Neutrophil (primary cell): ENCODE measurements around the gene HPSE2.

Experiments
- H3K27ac ChIP-seq: fragments of 200-600 bp; sonication (generic); 2 replicates; pipeline ENCODE4 v1.5.1; 2016; ENCODE audit warnings: mild to moderate bottlenecking, moderate library complexity
- H3K27me3 ChIP-seq: fragments of 200-600 bp; sonication (generic); 2 replicates; pipeline ENCODE4 v1.6.0; 2016; ENCODE audit warnings: mild to moderate bottlenecking
- H3K36me3 ChIP-seq: fragments of 200-600 bp; sonication (generic); 2 replicates; pipeline ENCODE4 v1.5.1; 2017
- H3K4me1 ChIP-seq, 2 experiments: fragments of 200-600 bp in 1 of 2; sonication (generic) in 1 of 2; 1 replicate in 1 of 2; 2 replicates in 1 of 2; pipeline versions ENCODE4 v1.5.1 to v1.6.1; 2013 to 2016; ENCODE audit warnings: low read depth in 1 of 2, low read length in 1 of 2, mild to moderate bottlenecking in 1 of 2, moderate library complexity in 1 of 2; ENCODE audit not compliant: control insufficient read depth in 1 of 2, insufficient read depth in 1 of 2
- H3K4me3 ChIP-seq, 2 experiments: fragments of 200-600 bp in 1 of 2; sonication (generic) in 1 of 2; 1 replicate in 1 of 2; 2 replicates in 1 of 2; pipeline ENCODE4 v1.5.1; 2013 to 2016; ENCODE audit warnings: low read depth in 1 of 2, low read length in 1 of 2, mild to moderate bottlenecking in 1 of 2, moderate library complexity in 1 of 2
- H3K9me3 ChIP-seq: fragments of 200-600 bp; sonication (generic); 2 replicates; pipeline ENCODE4 v1.5.1; 2016
- TF ChIP-seq, protein P1 (sequence below): fragments of 200-600 bp; sonication (generic); IDR thresholded peaks from 2 replicates; pipeline ENCODE4 v1.5.1; 2016; ENCODE audit warnings: antibody characterized with exemption

Gene HPSE2

GRCh38 chr10:99203310-99203709 is 32.3 kb downstream of the HPSE2 start:
- Histone ChIP-seq H3K27me3 (no peaks in the 10 kb centered on the region), H3K9me3 (no peaks in the 10 kb centered on the region), H3K4me1 (no peaks in the 10 kb centered on the region), H3K4me3 (no peak overlapping the region), H3K27ac (no peak overlapping the region), H3K36me3 (no peaks in the 10 kb centered on the region)
- TF ChIP-seq, protein P1, sequence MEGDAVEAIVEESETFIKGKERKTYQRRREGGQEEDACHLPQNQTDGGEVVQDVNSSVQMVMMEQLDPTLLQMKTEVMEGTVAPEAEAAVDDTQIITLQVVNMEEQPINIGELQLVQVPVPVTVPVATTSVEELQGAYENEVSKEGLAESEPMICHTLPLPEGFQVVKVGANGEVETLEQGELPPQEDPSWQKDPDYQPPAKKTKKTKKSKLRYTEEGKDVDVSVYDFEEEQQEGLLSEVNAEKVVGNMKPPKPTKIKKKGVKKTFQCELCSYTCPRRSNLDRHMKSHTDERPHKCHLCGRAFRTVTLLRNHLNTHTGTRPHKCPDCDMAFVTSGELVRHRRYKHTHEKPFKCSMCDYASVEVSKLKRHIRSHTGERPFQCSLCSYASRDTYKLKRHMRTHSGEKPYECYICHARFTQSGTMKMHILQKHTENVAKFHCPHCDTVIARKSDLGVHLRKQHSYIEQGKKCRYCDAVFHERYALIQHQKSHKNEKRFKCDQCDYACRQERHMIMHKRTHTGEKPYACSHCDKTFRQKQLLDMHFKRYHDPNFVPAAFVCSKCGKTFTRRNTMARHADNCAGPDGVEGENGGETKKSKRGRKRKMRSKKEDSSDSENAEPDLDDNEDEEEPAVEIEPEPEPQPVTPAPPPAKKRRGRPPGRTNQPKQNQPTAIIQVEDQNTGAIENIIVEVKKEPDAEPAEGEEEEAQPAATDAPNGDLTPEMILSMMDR, result no peak

DNA sequence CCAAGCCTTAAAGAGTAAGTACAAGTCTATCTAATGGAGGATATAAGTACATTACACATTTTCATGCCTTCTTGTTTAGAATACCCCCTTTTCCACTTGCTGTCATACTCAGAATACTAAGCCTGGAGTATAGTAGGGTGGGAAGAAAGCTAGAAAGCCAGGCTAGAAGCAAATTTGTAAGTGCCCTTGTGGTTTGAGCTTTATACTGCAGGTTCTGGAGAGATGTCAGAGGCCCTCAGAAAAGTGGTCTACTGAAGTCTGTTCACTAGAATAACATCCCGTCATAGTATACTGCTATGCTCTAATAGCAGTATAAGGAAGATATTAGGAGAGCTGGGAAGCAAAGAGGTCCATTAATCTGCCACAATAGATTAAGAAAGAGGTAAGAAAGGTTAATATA is 62.7 kb downstream of the HPSE2 start:
- no peak overlapping the region for H3K27ac ChIP-seq
- H3K27me3 ChIP-seq, result no peaks in the 10 kb centered on the region
- no peak overlapping the region for H3K4me3 ChIP-seq
- no peaks in the 10 kb centered on the region for H3K9me3 ChIP-seq
- H3K36me3 ChIP-seq, result no peaks in the 10 kb centered on the region
- H3K4me1 ChIP-seq, result no peaks in the 10 kb centered on the region
- TF ChIP-seq, protein P1, result no peak

DNA sequence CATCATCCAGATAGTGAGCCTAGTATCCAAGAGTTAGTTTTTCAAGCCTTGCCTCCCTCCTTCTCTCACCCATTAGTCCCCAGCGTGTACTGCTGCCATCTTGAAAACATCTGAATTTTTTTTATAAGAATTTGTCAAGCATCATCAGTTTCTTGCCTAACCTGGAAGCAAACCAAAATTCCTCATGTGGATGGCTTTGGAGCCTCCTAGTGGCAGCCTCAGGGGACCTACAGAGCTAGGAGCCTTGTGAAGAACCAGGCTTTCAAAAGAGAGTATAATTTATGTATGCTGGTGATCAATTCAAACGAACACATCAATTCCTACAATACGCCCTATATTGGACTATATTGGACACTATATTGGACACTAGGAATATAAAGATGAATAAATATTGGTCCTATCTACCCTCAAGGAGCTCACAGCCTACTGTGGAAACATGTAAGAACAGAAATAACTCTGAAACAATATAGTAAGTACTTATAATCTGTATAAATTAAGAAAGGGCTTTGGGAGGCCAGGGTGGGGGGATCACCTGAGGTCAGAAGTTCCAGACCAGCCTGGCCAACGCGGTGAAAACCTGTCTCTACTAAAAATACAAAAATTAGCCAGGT is 63.4 kb downstream of the HPSE2 start:
- Histone ChIP-seq H3K36me3 (no peaks in the 10 kb centered on the region), H3K27ac (no peak overlapping the region), H3K4me3 (no peak overlapping the region), H3K27me3 (no peaks in the 10 kb centered on the region), H3K9me3 (no peaks in the 10 kb centered on the region), H3K4me1 (no peaks in the 10 kb centered on the region)
- TF ChIP-seq, protein P1, result no peak

GRCh38 chr10:99170116-99170675 is 65.5 kb downstream of the HPSE2 start:
- H3K9me3 ChIP-seq, result no peaks in the 10 kb centered on the region
- no peak overlapping the region for H3K4me3 ChIP-seq
- H3K36me3 ChIP-seq, result no peaks in the 10 kb centered on the region
- H3K4me1 ChIP-seq, result no peaks in the 10 kb centered on the region
- H3K27ac ChIP-seq, result no peak overlapping the region
- no peaks in the 10 kb centered on the region for H3K27me3 ChIP-seq
- TF ChIP-seq, protein P1, result no peak

GRCh38 chr10:99161165-99161564 is 74.5 kb downstream of the HPSE2 start:
- H3K27me3 ChIP-seq, result no peaks in the 10 kb centered on the region
- no peak overlapping the region for H3K27ac ChIP-seq
- no peaks in the 10 kb centered on the region for H3K4me1 ChIP-seq
- H3K4me3 ChIP-seq, result no peak overlapping the region
- H3K36me3 ChIP-seq, result no peaks in the 10 kb centered on the region
- no peaks in the 10 kb centered on the region for H3K9me3 ChIP-seq
- TF ChIP-seq, protein P1, result no peak
